GM10248 (cell line): ENCODE measurements around the gene SCGB1A1.

ENCODE experiments used
- CTCF ChIA-PET: fragments of 300-600 bp; sonication (Branson Sonifier 250); formaldehyde crosslinking; extraction: SDS; loops from one replicate; lab custom pipeline; 2021; ENCODE audit warnings: antibody characterized with exemption; lab: Yijun Ruan, JAX
- POLR2A ChIA-PET: fragments of 350-650 bp; sonication (Branson Sonifier 250); formaldehyde crosslinking; extraction: SDS; loops from one replicate; lab custom pipeline; 2020; ENCODE audit warnings: antibody characterized with exemption; lab: Yijun Ruan, JAX
- DNase-seq: peaks from one replicate; pipeline ENCODE4 v3.0.0; 2012; ENCODE audit errors: extremely low spot score
- CTCF ChIP-seq: IDR thresholded peaks from 2 replicates; pipeline ENCODE4 v1.5.1; 2012; ENCODE audit warnings: mild to moderate bottlenecking, low read depth; ENCODE audit errors: extremely low read depth, missing control alignments, control extremely low read depth

Gene SCGB1A1

GRCh38 chr11:62395885-62396551 is 22.8 kb upstream of the SCGB1A1 start:
- ChIA-PET CTCF (interaction anchor here (0.8 to 4.9 kb wide), 16 partner anchors 8 to 376 kb away, joined by 3 to 34 read pairs (median 6); partner anchors contain the start of genes LRRN4CL and TAF6L), POLR2A (no interaction called here)
- TF ChIP-seq CTCF = no peak
- DNase-seq = no peak

- POLR2A ChIA-PET = no interaction called here
- no peak for DNase-seq
- CTCF ChIA-PET = interaction anchor here (1.2 to 3.9 kb wide), 3 partner anchors 26 to 163 kb away, joined by 3 to 18 read pairs (median 15); no protein-coding TSS in a partner anchor
- no peak for TF ChIP-seq CTCF
Observed at GRCh38 chr11:62398011-62398994, 20.5 kb upstream of the SCGB1A1 start.

- CTCF ChIA-PET = interaction anchor here (1.1 to 3.9 kb wide), 5 partner anchors 13 to 162 kb away, joined by 3 to 18 read pairs (median 7); no protein-coding TSS in a partner anchor
- TF ChIP-seq CTCF = no peak
- no peak for DNase-seq
- POLR2A ChIA-PET = no interaction called here
Observed at GRCh38 chr11:62399172-62399877, 19.5 kb upstream of the SCGB1A1 start.

- no peak for DNase-seq
- ChIA-PET POLR2A (no interaction called here), CTCF (interaction anchor here (1.1 to 3.9 kb wide), 4 partner anchors 14 to 143 kb away, joined by 3 to 18 read pairs (median 11); no protein-coding TSS in a partner anchor)
- TF ChIP-seq CTCF = no peak
Observed at GRCh38 chr11:62399878-62400266, 19.0 kb upstream of the SCGB1A1 start.

- no peak for DNase-seq
- no peak for TF ChIP-seq CTCF
- ChIA-PET CTCF (interaction anchor here (1.1 to 3.9 kb wide), 5 partner anchors 14 to 143 kb away, joined by 3 to 18 read pairs (median 7); no protein-coding TSS in a partner anchor), POLR2A (no interaction called here)
Observed at GRCh38 chr11:62400281-62400680, 18.6 kb upstream of the SCGB1A1 start.
